NCI-H128 (cell line): Measurements from ENCODE around the gene IHH.

Source experiments
- DNase-seq: peaks from one replicate; lab custom pipeline; 2025; ENCODE audit not compliant: unreplicated experiment; lab: John Stamatoyannopoulos, UW

Gene IHH

DNA sequence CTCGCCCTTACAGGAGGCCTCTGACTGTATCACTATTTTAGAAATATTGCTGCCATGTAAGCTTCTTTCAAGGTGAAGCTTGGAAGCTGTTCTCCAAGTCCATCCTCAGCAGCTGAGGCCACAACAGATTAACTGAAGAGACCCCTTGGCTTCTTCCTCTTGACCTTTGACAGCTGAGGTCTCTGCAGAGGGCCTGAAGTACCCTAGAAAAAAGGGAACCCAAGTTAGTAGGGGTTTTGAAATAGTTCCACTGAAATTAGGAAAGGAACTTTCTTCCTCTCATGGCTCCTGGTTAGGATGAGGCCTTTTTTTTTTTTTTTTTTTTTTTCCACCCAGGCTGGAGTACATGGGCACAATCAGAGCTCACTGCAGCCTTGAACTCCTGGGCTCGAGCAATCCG, 15.5 kb upstream of the IHH start:
- no peak for DNase-seq

DNA sequence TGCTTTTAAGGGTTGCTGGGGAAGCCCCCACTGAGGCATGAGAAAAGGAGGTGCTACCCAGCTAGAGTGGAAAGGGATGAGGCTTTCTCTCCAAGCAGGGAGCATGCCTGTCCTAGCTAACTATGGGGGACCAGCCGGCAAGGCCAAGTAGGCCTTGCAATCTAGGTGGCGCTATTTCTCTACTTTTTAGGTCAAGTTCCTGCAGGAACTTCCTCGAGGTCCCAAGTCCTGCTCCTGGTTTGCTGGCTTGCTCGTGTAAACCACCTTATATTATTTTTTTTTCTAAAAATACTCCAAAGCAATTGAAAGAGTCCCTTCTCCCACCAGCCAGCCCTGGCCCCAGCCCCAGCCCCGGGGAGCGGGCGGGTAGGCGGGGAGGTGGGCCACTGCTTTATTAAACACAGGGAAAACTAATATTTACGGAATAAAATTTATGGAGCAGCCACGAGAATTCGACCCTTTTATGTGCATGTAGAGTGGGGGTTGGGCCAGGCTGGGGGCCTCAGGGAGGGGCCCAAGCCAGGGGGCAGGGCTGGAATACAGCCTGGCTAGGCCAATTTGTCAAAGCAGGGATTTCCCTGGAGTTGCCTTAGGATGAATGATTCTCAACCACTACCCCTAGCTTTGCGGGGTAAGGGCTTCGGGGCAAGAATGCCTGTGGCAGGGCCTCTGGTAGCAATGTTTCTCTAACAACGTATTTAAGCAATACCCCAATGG, 12.8 kb upstream of the IHH start:
- DNase-seq, result no peak

DNA sequence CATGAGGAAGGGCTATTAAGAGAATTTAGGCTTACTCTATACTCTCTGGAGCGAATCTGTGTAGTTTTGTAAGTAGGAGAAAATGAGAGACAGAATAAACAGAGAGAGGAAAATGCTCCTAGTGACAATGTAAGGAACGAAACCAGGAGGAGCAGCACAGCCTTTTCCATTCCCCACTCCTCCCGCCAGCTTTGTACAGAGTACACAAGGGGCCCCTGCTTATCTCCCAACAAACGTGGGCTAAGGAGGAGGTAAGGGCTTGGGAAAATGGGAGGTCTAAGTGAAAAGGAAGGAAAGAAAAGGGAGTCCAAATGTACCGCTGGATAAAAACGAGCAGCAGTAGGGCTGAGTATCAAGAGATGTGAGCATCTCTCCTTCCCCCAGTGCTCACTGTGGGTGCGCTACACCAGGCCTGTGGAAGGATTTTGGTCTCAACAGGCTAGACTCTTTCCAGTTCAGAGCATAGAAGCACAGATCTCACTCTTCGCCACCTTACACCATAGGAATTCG, 12.1 kb upstream of the IHH start:
- DNase-seq, result no peak

DNA sequence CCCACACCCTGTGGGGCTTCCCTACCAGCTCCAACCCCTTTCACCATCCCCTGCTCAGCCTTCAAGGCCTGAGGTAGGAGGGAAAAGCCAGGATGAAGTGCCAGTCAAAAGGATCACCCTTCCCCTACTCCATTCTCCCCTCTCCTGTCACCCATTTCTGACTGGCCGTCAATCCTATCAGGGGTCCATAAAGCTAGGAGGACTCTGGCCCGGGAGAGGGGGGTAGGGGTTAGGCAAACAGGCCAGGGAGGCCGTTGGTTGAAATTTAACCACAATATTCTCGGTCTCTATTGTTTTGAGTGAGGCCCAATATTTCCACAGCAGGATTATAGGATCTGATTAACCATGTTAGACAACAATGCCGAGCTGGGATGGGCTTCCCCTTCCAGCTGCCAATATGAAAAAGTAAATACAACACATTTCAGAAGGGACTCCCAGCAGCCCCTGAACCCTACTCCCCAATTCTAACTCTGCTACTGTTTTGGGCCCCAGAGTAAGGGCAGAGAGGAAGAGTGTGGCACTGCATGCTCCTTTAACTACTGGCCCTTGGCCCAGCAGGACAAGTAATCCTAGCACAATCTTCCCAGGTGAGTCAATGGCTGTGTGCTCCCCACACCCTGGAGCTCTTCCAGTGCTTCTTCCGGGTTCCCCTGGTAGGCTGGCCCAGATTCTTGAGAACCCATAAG, 10.6 kb upstream of the IHH start:
- no peak for DNase-seq

DNA sequence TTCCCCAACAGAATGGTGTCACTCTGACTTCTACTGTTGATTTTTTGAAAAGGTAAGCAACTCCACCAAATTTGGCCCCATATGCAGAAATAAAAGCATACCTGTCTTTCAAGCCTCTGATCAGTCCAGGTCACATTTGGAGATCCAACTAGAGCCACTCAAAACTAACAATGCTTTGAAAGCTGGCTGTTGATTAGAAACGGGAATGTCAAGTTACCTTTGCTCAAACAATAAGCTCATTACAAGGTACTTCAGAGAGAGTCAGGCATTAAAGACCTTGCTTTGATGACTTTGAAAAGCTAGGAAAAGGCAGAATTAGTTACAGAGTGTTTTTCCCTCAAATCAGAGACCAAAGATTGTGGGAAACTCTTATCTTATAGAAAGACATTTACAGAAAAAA, 4.8 kb upstream of the IHH start:
- no peak for DNase-seq

DNA sequence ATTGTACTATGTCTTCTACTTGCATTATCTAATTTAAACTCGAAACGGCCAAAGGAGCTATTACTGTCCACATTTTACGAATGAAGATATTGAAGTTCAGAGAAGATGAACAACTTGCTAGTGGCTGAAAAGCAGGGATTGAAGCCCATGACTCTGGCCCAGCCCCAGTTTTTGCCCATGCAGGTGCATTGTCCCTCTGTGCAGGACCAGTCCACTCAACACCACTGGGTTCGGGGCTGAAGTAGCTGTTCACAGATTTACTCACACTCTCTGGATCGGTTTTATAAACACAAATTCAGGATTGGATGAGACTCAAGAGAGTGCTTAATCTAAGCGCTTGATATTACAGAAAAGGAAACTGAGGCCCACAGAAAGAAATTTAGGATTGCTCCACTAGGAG, 1.4 kb upstream of the IHH start:
- no peak for DNase-seq

DNA sequence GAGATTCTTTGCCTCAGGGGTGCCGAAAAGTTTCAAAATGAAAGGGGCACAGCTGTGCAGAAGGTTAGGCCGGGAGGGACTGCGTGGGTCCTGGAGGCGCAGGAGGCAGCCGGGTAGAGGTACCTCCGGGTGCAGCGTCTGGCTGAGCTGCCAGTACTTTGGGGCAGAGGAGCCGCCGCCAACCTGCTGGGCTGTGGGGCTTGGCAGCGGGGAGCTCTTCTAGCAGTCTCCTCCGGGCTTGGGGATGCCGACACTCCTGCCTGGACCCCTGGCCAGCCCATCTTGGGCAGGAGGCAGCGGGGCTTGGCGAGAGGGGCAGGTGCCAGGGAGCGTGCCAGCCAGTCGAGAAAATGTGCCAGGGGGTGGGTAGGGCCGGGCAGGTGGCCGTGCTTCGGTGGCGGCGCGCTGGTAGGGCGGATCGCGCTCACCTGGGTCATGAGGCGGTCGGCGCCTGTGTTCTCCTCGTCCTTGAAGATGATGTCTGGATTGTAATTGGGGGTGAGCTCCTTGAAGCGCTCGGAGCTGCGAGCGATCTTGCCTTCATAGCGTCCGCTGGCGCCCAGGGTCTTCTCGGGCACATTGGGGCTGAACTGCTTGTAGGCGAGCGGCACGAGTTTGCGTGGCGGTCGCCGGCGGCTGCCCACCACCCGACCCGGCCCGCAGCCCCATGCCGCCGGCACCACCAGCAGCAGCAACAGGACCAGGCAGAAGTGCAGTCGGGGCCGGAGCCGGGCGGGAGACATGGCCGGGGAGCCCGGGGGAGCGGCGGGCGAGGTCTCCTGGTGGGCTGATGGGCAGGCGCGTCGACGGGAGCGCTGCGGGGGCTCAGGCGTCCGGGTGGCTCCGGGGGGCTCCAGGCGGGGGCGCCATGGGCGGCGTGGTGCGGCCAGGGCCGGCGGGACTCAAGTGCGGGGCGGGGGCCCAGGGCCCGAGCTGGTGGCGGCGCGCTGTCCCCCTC, 717 bp downstream of the IHH start:
- no peak for DNase-seq

DNA sequence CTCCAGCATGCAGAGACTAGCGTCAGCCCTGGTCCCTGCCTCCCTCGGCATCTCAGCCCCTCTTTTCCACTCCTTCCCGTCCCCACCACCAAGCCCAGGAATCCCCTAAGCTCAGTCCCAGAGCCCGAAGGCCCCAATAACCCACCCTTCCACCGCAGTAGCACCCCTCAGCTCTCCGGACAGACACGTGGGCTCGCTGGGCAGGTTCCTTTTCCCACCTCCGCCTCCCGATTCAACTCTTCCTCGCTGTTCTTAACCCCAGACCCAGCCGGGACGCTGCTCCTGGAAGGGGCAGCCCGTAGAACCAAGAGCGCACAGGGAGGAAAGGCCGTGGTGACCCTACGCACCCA, 1.4 kb downstream of the IHH start:
- DNase-seq, result no peak

DNA sequence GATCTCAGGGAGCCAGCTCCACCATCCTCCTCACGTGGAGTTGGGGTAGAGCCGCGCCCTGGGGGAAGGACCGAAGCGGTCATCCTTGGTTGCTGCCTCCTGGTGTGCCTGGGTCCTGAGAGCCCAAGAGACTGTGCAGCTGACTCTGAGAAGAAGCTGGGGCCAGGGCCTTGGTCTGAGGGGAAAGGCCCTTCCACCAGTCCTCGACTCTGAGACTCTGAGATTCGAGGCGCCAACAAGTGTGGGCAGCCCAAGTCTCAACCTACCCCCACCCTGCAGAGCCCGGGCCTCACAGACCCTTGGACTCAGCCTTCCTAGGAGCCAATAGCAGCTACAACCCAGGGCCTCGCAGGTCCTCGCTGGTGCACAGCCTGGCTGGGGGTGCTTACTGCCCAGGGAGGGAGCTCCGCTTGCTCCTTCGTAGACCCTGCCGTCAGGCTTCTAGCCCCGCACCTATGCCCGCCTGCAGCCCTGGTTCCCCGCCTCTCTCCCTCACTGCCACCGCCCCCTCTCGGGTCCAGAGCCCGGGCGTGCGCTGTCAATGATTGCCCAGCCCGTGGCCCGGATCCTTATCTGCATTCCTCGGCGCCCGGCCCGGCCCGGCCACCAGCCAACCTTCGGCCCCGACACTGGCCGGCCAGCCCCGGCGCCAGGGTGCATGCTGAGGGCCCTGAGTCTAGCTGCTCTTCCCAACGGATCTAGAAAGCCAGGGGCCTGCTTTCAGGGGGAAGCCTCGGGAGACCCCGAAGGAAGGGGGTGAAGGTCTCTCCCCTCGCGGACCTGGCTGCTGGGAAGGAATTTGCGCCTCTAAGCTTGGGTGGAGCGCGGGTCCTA, 2.0 kb downstream of the IHH start:
- no peak for DNase-seq

DNA sequence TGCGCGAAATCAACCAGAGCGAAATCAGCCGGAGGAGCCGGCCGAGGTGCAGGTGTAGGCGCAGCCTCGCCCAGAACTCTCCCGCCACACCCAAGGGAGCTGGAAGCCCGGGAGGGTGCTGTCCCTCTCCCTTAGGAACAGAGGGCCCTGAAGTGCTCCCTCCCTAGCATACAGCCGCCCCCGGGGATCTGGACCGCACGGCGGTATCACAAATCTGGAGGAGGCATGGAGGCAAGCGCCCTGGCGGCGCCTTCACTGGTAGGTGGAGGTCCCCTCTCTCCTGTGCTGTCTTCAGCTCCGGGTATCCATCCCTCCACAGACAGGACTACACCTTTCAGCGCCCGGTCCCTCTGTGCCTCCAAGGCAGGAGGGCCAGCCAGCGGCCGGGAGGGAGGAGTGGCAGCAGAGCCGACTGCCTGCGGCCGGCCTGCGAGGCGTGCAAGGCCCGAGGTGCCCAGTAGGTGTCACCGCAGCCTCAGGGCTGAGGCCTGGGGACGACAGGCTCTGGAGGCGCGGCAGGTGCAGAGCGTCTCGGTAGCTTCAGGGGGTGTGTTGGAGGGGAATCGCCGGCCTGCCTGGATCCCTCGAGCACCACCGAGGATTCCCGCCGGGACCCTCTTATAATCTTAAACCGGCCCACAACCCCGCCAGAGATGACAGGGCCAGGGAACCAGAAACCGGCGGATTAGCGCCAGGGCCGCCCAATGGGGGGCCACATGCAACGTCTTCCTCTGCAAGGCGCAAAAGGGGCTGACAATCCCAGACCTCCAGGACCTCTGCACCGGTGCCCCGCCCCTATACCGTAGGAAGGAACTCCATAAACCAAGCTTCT, 2.8 kb downstream of the IHH start:
- DNase-seq, result no peak

DNA sequence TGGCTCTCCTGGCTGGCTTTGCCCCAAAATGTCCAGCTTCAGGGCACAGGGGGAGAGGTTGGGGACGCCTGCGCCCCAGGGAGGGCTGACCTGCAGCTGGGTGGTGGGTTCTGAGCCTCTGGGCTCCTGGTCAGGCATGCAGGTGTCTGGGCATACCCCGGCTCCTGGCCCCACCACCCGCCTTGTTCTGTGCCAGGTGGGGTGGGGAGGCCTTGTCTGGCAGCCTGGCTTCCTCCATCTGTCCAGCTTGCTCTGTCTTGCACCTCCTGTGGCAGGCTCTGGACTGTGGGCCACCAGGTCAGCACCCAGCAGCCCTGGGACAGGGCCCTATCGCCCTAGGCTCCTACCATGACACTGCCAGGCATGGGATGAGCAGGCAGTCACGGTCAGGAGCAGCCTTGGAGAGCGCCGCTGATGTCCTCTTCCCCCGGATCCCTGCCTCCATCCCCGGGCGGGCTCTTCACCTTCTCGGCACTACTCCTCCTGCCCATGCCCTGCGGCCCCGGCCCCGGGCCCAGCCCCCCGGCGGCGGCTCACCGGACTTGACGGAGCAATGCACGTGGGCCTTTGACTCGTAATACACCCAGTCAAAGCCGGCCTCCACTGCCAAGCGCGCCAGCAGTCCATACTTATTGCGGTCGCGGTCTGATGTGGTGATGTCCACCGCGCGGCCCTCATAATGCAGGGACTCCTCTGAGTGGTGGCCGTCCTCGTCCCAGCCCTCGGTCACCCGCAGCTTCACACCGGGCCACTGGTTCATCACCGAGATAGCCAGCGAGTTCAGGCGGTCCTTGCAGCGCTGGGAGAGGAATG, 3.6 kb downstream of the IHH start:
- no peak for DNase-seq

DNA sequence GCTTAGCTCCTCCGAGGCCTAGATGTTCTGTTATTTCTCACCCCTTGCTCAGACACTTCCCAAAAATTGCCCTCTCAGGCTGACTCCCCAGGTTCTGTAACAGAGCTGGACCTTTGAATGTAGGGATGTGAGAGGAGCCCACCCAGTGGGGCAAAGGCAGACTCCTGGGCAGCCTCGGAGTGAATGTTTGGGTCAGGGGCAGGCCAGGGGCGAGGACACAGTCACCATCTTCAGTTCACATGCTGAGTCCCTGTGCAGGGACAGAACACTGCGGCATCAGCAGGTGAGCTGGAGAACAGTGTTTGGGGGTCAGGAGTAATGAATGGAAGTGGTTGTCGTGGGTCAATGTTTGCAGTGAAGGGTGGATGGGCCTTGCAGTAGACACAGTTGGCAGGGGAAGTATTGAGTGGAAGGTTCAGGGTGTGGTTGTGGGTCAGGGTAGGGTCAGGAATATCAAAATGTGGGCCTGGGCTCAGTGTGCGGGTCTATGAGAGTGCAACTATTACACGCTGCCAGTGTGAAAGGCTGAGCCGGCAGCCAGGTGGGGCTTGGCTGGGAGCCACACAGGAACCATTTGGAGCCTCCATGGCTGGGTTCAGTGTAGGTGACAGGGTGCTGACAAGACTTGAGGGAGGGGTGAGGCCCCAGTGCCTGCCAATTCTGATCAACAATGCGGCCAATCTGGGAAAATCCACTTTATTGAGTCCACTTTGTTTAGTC, 4.4 kb downstream of the IHH start:
- no peak for DNase-seq

DNA sequence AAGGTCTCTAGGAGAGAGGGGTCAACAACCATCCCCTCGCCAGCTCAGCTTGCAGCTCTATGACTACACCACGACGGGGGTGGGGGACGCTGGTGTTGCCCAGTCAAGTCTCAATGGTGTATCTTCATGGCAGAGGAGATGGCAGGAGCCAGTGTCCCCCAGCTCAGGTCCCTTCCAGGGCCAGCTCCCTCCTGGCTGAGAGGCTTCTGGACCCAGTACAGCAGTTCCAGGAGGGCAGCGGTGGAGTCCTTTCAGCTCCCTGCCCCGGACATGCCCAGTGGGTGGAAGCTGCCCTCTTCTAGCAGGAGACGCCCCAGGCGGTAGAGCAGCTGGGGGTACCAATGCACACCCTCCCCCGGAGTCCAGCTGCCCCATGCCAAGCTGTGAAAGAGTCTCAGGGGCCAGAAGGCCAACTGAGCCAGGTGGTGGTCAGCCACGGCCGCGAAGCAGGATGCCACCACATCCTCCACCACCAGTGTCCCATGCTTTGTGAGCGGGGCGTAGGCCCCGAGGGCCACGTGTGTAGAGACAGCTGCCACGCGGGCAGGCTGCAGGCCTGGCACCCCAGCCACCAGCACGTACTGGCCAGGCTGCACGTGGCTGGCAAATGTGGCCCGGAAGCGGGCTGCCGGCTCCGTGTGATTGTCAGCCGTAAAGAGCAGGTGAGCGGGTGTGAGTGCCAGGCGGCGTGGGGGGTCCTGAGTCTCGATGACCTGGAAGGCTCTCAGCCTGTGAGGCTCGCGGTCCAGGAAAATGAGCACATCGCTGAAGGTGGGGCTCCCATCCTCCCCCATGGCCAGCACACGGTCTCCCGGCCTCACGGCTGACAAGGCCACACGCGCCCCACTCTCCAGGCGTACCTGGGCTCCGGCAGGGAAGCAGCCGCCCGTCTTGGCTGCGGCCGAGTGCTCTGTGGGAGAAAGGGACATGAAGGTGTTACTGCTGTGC, 5.5 kb downstream of the IHH start:
- DNase-seq, result no peak

DNA sequence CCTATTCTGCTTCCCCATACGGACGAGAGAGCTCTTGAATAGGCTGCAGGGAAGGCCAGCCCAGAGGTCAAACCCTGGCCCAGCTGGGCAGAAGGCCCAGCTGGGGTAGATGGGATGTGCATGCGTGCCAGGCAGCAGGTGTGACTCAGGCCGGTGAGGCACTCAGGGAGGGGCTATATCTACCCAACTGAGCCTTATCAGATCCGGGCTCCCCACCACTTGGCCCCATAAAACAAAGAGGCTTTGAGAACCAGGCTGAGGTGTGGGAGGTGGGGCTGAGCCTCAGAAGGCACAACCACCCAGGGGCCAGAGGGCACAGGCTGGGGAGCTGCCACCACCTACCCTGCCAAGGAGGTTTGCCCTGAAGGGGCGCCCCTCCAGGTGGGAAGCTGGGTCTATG, 11.4 kb downstream of the IHH start:
- no peak for DNase-seq

DNA sequence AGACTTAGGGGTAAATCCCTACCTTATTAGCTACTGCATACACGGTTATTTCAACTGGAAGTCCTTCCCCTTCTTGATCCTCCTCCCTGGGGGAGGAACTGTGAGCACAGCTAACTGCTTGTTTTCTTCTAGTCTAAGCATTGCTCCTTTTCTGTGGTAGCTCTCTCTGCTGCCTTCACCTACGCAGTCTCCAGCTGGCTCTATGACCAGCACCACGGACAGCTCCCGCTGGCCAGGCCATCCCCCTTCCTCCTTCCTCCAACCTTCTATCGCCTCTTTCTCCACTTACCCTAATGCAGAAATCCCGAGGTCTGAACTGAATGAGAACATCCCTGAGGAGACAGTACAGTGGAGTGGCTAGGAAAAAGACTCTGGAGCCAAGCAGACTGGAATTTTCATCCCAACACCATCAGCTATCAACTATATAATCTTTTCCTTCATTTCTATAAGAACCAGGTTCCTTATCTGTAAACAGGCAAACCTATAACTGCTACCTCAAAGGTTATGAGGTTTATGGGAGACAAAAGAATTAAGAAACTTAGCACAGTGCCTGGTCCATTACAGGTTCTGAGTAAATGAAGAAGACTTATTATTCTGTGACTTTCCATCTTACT, 14.7 kb downstream of the IHH start:
- no peak for DNase-seq

DNA sequence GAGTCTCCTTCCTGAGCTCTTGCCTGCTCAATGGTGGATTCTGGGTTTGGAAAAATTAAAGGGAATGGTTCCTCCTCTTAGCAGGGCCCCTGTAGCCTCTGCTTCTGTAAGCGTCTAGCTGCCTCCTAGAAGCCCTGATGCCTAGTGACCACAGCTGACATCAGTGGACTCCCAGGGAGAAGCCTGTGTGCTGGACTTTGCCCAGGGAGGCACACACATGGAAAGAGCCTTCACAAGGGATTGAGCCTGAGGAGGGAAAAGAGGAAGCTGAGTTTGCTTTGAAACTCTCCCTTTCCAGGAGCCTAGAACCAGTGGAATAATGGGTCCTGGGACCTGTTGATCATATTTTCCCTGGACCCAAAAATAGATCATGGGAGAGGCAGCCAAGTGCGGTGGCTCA, 18.0 kb downstream of the IHH start:
- no peak for DNase-seq

DNA sequence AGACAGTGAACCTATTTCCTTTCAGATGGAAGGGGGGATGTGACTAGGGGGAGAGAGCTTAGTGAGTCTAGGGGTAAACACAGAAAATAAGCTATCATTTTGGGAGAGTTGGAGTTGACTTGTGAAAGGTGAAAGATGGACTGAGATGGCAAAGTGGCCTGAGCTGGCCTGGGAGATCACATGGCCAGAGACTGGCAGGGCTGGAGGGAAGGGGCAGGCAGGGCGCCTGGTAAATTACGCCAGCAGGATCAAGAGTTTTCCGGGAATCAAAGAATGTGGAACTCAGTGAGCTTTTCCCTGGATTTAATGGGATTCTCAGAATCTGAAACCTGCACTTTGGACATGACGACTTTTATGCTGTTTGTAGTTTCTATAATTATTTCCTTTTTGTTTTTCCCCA, 18.6 kb downstream of the IHH start:
- DNase-seq, result no peak
